HG03196 (cell line): Measurements from ENCODE around the gene TWNK.
"Not testable (repeated sequence)": the region's sequence is repeated elsewhere in the genome, so short reads cannot be mapped to it uniquely, and the experiment has no call there.

Source experiments
- ATAC-seq: cut with Tn5 transposase; IDR thresholded peaks from one replicate; pipeline ENCODE4 v1.9.1; 2021; ENCODE audit not compliant: unreplicated experiment

The TWNK gene

DNA sequence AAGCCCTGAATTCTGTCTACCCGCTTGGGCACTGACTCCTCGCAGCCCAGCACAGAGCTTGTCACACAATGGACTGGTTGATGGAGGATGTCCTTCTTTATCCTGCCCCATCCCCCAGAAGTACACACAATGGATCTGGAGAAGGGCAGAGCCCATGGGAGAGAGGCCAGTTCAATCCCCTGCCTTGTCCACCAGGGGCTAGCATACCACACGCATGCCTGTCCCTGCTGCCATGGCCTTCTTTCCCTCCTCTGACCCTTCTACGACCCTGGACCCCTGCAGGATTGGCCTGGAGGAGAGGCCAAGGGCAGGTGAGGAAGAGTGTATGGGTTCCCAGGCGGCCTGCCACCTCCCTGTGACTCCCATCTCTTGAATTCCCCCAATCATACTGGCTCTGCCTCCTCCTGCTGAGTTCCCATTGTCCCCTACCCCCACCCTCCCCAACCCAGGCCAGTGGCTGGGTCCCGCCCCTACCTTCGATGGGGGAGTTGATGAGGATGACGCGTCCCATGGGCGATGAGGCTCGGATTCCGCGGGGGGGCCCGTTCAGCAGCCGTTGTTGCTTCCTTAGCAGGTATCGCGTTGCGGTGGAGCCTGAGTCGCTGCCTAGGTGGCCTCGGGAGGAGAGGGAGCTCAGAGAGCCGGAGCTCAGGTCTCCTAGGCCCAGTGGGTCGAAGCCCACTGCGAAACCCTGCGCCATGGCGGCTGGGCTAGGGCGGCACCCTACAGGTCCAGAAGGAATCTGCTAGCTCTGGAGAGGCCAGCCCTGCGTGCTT lies 42.4 kb downstream of the TWNK start:
- no peak for ATAC-seq

DNA sequence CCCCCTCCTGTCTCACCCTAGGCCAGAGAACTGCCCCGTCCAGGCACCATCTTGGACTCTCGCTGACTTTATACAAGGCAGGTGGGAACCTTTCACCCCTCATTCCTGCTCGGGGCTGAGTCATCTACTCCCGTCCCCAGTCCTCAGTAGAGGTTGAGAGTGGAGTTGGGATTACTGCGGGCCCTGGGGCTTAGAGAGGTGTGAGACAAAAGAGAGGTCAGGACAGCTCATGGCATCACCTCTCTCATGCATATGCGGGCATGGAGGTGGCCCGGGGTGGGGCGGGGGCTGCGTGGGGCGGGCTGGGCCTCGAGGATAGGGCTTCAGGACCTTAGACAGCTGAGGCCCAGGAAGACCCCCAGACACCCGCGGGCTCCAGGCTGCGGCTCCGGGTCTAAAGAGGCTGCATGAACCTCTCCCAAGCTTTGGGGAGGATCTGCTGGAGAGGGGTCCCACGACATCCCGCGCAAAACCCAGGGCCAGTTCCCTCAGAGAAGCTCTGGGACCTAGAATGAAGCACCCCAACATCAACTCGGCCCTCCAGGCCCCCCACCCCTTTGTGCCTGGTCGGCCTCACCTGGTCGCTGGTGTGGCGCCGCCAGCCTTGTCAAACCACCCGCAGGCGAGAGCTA lies 43.3 kb downstream of the TWNK start:
- no peak for ATAC-seq

DNA sequence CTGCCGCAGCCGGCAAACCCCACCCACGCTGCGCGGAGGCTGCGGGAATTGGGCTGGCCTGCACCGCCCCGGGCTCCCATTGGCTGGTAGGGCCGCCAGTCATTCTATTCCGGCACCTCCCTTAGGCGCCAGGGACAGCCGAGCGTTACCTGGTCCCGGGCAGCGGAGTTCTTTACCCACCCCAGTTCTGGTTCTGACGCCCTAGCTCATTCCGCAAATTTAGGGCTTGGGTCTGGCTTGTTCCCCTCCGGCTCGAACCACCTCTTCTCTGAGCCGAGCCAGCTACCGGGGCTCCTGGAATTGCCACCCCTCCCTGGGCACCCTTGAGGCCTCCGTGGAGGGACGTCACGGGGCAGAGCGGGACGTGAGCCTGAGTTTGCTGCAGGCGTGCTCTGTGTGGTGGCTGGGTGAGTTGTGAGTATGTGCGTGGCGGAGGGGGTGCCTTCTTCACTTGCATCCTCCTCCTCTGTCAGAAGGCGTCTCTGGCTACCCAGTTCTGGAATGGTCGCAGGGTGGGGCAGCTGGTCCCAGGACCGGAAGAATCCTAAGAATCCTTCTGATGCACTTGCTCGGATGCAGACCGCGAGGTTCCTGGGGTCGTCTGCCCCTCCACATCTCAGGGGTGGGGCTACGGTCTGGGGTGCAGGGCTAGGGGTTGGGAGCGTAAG lies 43.9 kb downstream of the TWNK start, which contains the start of the genes PDZD7 and SFXN3:
TSS of gene PDZD7 (minus strand) at position 2 of the 668 bp plus-strand sequence. CDS start 910 bp downstream, outside the sequence.
TSS of gene SFXN3 (plus strand) at position 107 of the 668 bp plus-strand sequence. CDS start 3,461 bp downstream, outside the sequence.
- peak; percentile 83 for ATAC-seq

DNA sequence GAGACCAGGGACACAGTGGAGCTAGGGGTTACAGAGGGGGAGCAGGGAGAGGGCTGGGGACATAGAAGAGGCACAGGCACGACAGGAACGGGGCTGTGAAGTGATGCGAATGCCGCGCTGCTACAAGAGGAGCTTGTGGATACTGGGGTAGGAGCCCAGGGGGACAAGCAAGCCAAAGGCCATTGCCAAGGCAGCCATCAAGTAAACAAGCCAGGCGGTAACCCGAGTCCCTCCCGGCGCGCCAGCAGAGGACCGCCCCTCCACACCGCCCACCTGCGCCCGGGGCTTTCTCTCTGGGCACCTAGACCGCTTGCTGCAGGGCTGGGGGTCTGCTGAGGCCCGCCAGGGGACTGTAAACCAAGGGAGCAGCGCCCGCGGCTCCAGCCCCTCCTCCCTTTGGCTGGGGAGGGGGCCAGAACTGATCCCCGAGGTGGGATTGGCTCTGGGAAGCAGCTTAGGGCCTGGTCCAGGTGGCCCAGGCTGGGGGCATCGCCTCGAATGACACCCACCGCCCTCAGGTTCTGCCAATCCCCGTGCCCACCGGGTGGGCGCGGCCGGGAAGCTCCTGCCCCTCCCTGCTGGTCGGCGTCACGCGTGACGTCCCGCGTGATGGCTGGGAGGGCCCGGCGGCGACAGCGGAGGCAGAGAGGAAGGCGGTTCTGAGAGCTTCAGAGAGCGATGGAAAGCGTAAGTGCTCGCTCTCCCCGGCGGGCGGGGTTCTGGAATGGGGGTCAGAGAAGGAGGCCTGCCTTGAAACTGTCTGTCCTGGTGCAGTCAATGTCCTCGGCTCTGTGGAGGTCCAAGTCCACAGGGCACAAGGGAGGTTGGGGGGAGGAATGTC lies 44.7 kb downstream of the TWNK start:
- no peak for ATAC-seq

DNA sequence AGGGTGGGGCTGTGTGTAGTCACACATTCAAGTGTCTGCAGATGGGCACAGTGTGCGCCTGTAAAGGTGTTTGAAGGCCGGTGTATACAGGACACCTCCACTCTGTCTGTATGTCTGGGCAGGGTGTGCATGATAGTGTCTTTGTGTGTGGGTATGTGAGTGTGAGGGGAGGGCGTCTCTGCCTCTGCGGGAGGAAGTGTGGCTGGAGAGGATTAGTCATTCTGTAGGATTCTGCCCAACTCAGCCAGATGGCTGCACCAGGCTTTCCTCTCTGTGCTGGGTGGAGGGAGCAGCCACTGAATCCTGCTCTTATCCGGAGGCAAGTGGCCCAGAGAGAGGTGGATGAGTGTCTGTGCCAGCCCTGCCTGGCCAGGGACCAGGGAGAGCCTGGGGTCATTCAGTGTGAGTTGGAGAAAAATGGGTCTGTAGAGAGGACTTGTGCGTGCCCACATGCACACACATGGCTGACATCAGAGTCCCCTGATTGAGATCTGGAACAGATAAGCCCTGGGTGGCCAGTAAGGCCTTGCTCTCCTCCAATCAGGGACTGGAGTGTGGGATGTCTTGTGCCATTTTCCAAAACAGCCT lies 45.4 kb downstream of the TWNK start:
- no peak for ATAC-seq

DNA sequence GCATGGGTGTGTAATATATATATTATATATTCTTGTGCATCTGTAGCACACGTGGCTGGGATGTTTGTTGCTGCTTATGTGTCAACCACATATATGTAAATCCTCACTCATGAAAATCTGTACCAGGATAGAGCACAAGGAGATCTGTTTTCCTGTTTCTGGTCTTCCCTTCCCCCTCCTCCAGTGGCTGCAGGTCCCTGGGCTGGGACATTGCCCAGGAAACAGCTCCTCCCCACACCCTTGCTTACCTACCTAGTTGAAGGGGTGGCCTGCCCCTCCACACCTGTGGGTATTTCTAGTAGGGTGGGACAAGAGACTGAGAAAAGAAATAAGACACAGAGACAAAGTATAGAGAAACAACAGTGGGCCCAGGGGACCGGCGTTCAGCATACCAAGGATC lies 45.9 kb downstream of the TWNK start:
- no peak for ATAC-seq

DNA sequence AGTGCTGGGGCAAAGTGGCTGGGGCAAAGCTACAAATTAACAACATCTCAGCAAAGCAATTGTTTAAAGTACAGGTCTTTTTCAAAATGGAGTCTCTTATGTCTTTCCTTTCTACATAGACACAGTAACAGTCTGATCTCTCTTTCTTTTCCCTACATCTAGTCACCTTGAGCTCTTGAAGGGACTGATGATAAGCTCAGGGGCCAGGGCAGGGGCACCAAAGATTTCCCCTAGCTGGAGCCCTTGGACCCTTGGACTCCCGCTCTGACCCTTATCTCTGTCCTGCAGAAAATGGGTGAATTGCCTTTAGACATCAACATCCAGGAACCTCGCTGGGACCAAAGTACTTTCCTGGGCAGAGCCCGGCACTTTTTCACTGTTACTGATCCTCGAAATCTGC lies 47.1 kb downstream of the TWNK start:
- ATAC-seq = not testable (repeated sequence)

DNA sequence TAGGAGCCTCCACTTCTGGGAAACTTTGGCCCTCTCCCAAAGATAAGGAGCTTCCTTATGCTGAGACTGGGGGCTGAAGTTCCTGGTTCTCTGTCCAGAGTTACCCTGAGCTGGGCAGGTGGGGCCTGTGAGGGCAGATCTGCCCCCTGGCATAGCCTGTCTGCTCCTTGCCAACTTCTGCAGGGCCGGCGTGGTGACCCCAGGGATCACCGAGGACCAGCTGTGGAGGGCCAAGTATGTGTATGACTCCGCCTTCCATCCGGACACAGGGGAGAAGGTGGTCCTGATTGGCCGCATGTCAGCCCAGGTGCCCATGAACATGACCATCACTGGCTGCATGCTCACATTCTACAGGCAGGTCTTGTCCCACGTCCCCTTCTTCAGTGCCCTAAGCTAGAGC lies 48.0 kb downstream of the TWNK start:
- no peak for ATAC-seq

DNA sequence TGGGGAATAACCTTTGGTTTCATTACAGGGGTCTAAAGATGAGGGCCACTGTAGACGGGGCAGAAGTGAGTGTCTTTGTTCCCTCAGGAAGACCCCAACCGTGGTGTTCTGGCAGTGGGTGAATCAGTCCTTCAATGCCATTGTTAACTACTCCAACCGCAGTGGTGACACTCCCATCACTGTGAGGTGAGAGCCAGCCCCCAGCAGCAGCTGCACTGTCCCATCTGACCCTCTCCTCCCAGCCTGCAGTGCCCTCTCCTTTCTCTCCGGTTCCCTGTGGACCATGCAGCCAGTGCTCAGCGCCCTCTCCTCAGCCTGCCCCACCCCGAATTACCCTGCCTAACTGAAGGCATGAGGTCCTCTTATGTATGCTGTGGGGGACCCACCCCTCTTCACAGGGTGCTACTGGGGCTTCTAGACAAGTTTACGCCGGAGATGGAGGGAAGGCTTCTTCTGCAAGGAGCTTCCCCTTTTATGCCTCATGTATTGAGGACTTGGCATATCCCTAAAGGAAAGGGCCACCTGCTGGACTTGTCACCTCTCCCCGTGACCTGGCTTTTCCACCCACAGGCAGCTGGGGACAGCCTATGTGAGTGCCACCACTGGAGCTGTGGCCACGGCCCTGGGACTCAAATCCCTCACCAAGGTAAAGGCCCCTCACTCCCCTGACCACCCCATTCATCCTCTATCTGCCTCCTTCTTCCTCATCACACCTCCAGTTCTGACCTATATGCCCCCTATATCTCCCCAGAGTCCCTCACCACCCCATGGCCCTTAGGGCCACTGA lies 48.8 kb downstream of the TWNK start:
- ATAC-seq = no peak

DNA sequence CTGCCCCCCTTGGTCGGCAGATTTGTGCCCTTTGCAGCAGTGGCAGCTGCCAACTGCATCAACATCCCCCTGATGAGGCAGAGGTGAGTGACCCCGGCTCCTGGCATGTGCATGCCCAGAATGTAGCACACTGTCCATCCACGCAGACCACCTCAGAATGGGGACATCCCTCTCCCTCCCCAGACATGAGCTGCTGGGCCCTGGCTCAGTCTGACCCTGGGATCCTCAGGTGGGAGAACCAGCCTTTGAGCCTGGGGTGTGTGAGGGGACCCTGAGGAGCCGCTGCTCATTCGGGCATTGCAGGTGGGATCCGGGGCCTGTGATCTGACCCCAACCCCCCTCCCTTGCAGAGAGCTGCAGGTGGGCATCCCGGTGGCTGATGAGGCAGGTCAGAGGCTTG lies 49.4 kb downstream of the TWNK start:
- ATAC-seq = no peak

DNA sequence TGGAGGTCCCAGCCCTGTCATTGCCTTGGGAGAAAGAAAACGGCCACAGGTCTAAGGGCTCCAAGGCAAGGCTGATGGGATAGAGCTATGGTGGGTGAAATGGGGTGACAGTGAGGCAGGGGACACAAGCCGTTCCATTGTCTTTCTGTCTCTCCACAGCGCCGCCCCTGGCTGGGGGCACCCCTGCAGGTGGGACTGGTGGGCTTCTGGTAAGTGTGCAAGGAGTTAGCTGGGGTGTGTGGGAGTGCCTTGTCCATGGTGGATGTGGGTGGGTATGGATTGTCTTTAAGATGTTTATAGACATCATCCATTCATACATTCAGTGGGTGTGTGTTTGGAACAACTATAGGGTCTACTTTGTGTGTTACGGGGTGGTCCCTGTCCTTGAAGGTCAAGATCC lies 51.1 kb downstream of the TWNK start:
- no peak for ATAC-seq

DNA sequence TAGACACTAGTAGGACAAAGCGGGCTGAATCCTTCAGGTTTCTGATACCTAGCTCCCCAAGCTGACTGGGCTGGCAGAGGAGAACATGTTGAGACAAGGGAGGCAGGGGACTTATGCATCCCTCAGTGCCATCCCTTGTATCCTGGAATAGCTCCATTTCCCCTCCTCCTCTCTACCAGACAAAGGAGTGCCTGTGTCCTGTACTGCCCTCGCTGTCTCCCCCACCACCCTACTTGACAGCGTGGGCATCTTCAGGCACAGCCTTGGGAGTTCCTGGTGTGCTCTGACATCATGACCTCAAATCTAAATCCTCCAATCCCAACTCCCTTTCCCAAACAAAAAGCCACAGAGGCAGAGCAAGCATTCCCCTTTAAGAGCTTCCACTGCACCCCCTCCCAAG lies 52.7 kb downstream of the TWNK start:
- ATAC-seq = no peak

DNA sequence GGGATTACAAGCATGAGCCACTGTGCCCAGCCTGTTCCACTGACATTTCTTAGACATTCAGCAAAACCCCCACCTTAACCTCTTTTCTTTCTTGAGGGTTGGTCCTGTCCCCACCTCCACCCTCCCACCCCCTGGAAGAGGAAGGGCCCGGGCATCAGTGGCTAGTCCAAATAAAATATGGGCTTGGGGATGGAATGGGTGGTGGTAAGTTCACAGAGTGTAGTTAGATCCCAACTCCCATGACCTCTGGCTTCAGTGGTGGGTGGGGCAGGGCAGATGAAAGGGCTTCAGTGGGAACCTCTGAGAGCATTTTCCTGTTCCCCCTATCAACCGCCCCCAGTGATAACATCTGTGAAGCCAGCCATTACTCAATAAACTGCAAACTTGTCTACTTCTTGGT lies 53.5 kb downstream of the TWNK start:
- ATAC-seq = no peak

DNA sequence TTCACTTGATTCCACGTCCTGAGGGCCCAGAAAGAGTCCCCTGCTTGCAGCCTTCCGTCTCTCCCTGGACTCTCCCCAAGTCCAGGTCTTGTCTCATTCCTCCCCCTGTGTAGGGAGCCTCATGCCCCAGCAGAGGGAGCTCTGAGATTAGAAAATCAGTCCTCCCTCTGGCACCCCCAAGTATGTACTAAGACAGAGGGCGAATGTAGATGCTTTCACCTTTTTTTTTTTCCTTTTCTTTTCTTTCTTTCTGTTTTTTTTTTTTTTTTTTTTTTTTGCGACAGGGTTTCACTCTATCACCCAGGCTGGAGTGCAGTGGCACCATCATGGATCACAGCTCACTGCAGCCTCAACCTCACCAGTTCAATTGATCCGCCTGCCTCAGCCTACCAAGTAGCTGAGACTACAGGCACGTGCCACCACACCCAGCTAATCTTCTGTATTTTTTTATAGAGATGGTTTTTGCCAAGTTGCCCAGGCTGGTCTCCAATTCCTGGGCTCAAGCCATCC lies 54.0 kb downstream of the TWNK start:
- ATAC-seq = peak; percentile 51

DNA sequence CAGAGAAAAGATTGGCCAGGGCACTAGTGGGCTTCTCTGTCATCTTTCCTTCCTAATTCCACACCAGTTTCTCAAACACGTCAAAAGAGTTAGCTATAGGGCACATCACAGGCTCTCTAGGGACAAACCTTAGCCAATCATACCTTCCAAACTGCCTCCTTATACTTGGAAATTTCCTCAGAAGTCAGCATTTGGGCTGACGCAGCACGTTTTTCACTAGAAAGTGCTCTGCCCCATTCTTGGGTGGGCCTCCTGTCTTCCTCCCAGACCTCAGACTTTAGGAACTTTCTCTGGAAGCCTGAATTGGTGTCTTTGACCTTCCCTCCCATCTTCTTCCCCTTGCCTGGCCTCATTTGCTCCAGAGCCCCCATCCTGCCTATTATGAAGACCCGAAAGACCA lies 54.8 kb downstream of the TWNK start:
- no peak for ATAC-seq

DNA sequence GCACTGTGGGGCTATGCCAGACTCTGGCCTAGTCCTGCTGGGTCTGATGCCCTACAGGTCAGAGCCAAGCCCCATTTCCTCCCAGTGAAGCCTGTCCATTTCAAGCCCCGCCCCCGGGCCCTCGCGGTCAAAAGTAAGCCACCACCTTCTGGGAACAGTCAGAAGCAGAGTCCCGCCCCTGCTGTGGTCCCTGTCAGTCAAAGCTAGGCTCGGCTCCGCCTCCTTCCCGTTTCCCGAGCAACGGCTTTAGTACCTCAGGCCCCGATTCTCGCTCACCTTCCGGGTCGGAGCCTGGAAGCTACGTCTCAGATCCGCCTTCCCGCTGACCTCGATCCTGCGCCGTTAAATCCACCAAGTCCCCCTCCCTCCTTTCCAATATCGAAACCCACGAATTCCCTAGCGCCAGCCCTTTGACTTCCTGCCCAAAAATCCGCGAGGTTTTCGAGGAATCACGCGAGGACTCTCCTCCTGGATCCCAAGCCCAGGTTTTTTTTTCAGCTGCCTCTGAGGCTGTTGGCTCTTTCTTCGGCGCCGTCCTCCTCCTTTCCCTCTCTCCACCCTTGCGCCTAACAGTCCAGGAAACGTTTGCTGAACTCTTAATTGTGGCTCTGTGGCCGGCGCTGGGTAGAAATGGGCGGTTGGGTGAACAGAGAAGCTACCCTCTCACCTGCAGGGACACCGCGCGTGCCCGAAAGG lies 55.5 kb downstream of the TWNK start:
- ATAC-seq = peak; percentile 81

DNA sequence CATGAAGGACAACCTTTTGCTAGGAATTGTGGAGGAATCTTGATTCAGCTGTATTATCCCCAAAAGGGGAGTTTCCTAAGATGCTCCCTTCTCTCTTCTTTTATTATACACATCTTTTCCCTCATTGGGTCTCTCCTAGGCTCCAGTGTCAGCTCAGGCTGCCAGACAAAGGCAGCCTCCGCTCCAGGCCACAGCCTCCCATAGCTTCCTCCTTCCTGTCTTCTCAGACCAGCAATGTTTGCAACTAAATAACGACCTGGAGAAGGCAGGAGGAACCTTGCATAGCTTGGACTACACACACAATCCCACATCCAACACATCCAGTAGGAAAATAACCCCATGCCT lies 56.0 kb downstream of the TWNK start:
- ATAC-seq = no peak
